Adipose tissue (tissue), 3 donors: Measurements from ENCODE around the gene COL2A1. TPM values are rescaled to one million over a fixed set of nuclear protein-coding genes. Genes with fewer than 3 reads are reported as not detected.

Experiments used
- H3K27ac ChIP-seq: one replicate; pipeline ENCODE4 v1.5.1; 2013; ENCODE audit warnings: low read depth, low read length
- WGBS, 3 donors: extraction: QIAGEN DNeasy Blood & Tissue Kit; methylation state at CpG; one replicate each; pipeline ENCODE4 v1.1.7; 2013; 5-methylcytosine and 5-hydroxymethylcytosine counted together
- polyA plus RNA-seq, 3 donors: library from polyadenylated mRNA; stranded (reverse); fragments of 200-250 nt; gene quantifications; one replicate each; pipeline ENCODE4 v1.2.3, GENCODE V29; 2013
- donor health status: healthy with polysubstance abuse.
- donor health status: Bipolar disorder and iron deficiency.
- donor health status: healthy.

Gene COL2A1
- polyA plus RNA-seq = 1 to 10 TPM in 1 of 3 donors, under 1 TPM in 1, not detected in 1; 0.07 to 1.1 TPM

- WGBS, 3 donors = 1 to 2% (median 1%) methylated on average over 62 to 83 of the region's 83 CpGs
These were observed at the start of gene COL2A1 for GRCh38 chr12:48004053-48004941. Gene COL2A1 (minus strand): TSS chr12:48004476. CDS start chr12:48004321, 155 bp downstream.

GRCh38 chr12:48053883-48054282 is 49.6 kb upstream of the COL2A1 start:
- H3K27ac ChIP-seq = no peak overlapping the region
- WGBS, 3 donors = 92 to 95% (median 93%) methylated on average over 4 of the region's 4 CpGs

More at GRCh38 chr12:48004053-48004941, at the start of gene COL2A1:
- no peak within 1 kb of the TSS for H3K27ac ChIP-seq

- H3K27ac ChIP-seq = no peak overlapping the region
- 97 to 100% (median 97%) methylated on average over 3 of the region's 3 CpGs for whole genome bisulfite sequencing, 3 donors
These were observed 48.8 kb upstream of the COL2A1 start for GRCh38 chr12:48053122-48053521.

GRCh38 chr12:48051681-48052080 is 47.4 kb upstream of the COL2A1 start:
- no peak overlapping the region for H3K27ac ChIP-seq
- 98 to 100% (median 98%) methylated on average over 2 of the region's 2 CpGs for WGBS, 3 donors

- no peak overlapping the region for H3K27ac ChIP-seq
- WGBS, 3 donors = 85 to 96% (median 95%) methylated on average over 6 of the region's 6 CpGs
These were observed 45.9 kb upstream of the COL2A1 start for GRCh38 chr12:48050174-48050573.

GRCh38 chr12:48045965-48046518 is 41.8 kb upstream of the COL2A1 start:
- no peak overlapping the region for H3K27ac ChIP-seq
- 83 to 91% (median 87%) methylated on average over 2 of the region's 2 CpGs for WGBS, 3 donors

- no peak overlapping the region for H3K27ac ChIP-seq
- WGBS, 3 donors = 95 to 98% (median 95%) methylated on average over 6 of the region's 6 CpGs
These were observed 41.0 kb upstream of the COL2A1 start for GRCh38 chr12:48045061-48045846.

GRCh38 chr12:48044396-48044795 is 40.1 kb upstream of the COL2A1 start:
- no peak overlapping the region for H3K27ac ChIP-seq
- WGBS, 3 donors = 93 to 95% (median 95%) methylated on average over 7 of the region's 7 CpGs

- 74 to 88% (median 81%) methylated on average over 4 of the region's 4 CpGs for WGBS, 3 donors
- H3K27ac ChIP-seq = no peak overlapping the region
These were observed 39.5 kb upstream of the COL2A1 start for GRCh38 chr12:48043771-48044170.

- 76 to 86% (median 80%) methylated on average over 5 of the region's 5 CpGs for WGBS, 3 donors
- H3K27ac ChIP-seq = no peak overlapping the region
These were observed 37.5 kb upstream of the COL2A1 start for GRCh38 chr12:48041591-48042423.

GRCh38 chr12:48040354-48040753 is 36.1 kb upstream of the COL2A1 start:
- WGBS, 3 donors = 70 to 86% (median 76%) methylated on average over 3 of the region's 3 CpGs
- no peak overlapping the region for H3K27ac ChIP-seq

- 96 to 98% (median 96%) methylated on average over 1 of the region's 1 CpG for WGBS, 3 donors
- H3K27ac ChIP-seq = no peak overlapping the region
These were observed 34.9 kb upstream of the COL2A1 start for GRCh38 chr12:48039151-48039550.

- 43 to 59% (median 44%) methylated on average over 5 of the region's 5 CpGs for WGBS, 3 donors
- H3K27ac ChIP-seq = no peak overlapping the region
These were observed 33.8 kb upstream of the COL2A1 start for GRCh38 chr12:48038085-48038484.

GRCh38 chr12:48037267-48037915 is 33.1 kb upstream of the COL2A1 start:
- no peak overlapping the region for H3K27ac ChIP-seq
- 40 to 49% (median 45%) methylated on average over 7 to 9 of the region's 9 CpGs for WGBS, 3 donors

GRCh38 chr12:48036818-48037217 is 32.5 kb upstream of the COL2A1 start:
- H3K27ac ChIP-seq = no peak overlapping the region
- 88 to 96% (median 94%) methylated on average over 4 of the region's 4 CpGs for WGBS, 3 donors

- WGBS, 3 donors = 92 to 96% (median 93%) methylated on average over 8 of the region's 8 CpGs
- H3K27ac ChIP-seq = no peak overlapping the region
These were observed 30.8 kb upstream of the COL2A1 start for GRCh38 chr12:48034835-48035805.

GRCh38 chr12:48033451-48033850 is 29.2 kb upstream of the COL2A1 start:
- WGBS, 3 donors = 86 to 100% (median 96%) methylated on average over 1 of the region's 1 CpG
- H3K27ac ChIP-seq = no peak overlapping the region
